ENCODE data around the gene STXBP1.
"Not testable (repeated sequence)": the region's sequence is repeated elsewhere in the genome, so short reads cannot be mapped to it uniquely, and the experiment has no call there.

DNA sequence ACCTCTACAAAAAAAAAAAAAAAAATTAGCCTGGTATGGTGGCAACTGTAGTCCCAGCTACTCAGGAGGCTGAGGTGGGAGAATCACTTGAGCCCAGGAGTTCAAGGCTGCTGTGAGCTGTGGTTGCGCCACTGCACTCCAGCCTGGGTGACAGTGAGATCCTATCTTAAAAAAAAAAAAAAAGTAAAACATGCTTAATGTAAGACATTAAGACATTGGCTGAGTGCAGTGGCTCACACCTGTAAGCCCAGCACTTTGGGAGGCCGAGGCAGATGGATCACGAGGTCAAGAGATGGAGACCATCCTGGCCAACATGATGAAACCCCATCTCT is 27.6 kb upstream of the STXBP1 start:
- not testable (repeated sequence) for TF ChIP-seq CTCF, EZH2phosphoT487 (IDR thresholded peaks at IDR 0.05)

Measured in neural progenitor cell (in vitro differentiated cells).